HFFc6 (cell line): ENCODE results near the gene LMNA. TPM values are rescaled to one million over a fixed set of nuclear protein-coding genes. Genes with fewer than 3 reads are reported as not detected.

Experiments used
- DNase-seq: peaks from one replicate; pipeline ENCODE4 v3.0.0-alpha.2; 2018
- H3K27ac Mint-ChIP-seq: 2 replicates; pipeline ENCODE4 v1.8.0; 2020; ENCODE audit warnings: mild to moderate bottlenecking, mixed read lengths
- H3K27me3 Mint-ChIP-seq: 2 replicates; pipeline ENCODE4 v1.8.0; 2021; ENCODE audit warnings: mild to moderate bottlenecking, moderate library complexity, mixed read lengths; ENCODE audit not compliant: insufficient read depth
- H3K36me3 Mint-ChIP-seq: 2 replicates; pipeline ENCODE4 v1.8.0; 2021; ENCODE audit warnings: low read depth, mixed read lengths
- H3K4me1 Mint-ChIP-seq: 2 replicates; pipeline ENCODE4 v1.8.0; 2020; ENCODE audit warnings: low read depth, mixed read lengths
- H3K4me3 Mint-ChIP-seq: 2 replicates; pipeline ENCODE4 v1.8.0; 2020; ENCODE audit warnings: mild to moderate bottlenecking, moderate library complexity, mixed read lengths
- H3K9me3 Mint-ChIP-seq: 2 replicates; pipeline ENCODE4 v1.8.0; 2020; ENCODE audit warnings: mild to moderate bottlenecking, mixed read lengths
- CTCF ChIP-seq: fragments of 200-600 bp; sonication (generic); IDR thresholded peaks from 2 replicates; pipeline ENCODE4 v1.5.0; 2021; ENCODE audit warnings: antibody characterized with exemption, mild to moderate bottlenecking
- total RNA-seq, 6 experiments: library from RNA; stranded (reverse); fragmentation: NEBNext Ultra II Directional; extraction: Animal tissue kit (Norgen Biotek cat#: 25700); gene quantifications; 2 replicates in 1 of 6; 3 replicates in 5 of 6; pipeline ENCODE4 v1.2.3, GENCODE V29; 2021

Gene LMNA
- total RNA-seq, 6 experiments from 2014 or later = 1,238 to 1,664 (median 1,535) TPM

DNA sequence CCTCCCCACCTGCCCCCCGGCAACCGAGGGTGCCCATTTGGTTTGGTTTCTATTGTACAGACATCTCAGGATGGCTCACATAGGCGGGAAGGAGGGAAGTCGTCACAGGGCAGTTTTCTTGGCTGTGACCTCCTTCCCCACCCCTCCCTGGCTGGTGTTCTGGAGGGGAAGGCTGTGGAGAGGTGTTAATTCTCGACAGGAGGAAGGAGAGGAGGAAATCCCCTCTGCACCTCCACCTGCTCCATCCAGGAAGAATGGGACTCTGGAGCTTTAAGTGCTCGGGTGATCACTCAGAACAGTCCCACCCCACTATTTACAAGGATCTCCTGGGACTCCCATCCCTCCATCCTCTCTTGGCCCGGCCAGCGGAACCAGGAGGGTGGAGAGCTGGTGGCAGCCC, 39.9 kb upstream of the LMNA start:
- H3K9me3 Mint-ChIP-seq = no peaks in the 10 kb centered on the region
- peaks cover 3% of the 10 kb centered on the region for H3K27me3 Mint-ChIP-seq
- no peaks in the 10 kb centered on the region for H3K36me3 Mint-ChIP-seq
- no peak for TF ChIP-seq CTCF
- no peak overlapping the region for H3K4me3 Mint-ChIP-seq
- H3K4me1 Mint-ChIP-seq = peaks cover 7% of the 10 kb centered on the region; the same call in 1 of the 2 replicates
- no peak overlapping the region for H3K27ac Mint-ChIP-seq
- no peak for DNase-seq

GRCh38 chr1:156075162-156075561, 39.3 kb upstream of the LMNA start:
- no peaks in the 10 kb centered on the region for H3K36me3 Mint-ChIP-seq
- no peak; the same call in 1 of the 2 replicates for TF ChIP-seq CTCF
- no peak overlapping the region for H3K27ac Mint-ChIP-seq
- DNase-seq = no peak
- H3K4me3 Mint-ChIP-seq = no peak overlapping the region
- H3K27me3 Mint-ChIP-seq = peaks cover 2% of the 10 kb centered on the region
- peaks cover 7% of the 10 kb centered on the region; the same call in 1 of the 2 replicates for H3K4me1 Mint-ChIP-seq
- H3K9me3 Mint-ChIP-seq = no peaks in the 10 kb centered on the region

- Mint-ChIP-seq H3K27me3 (peaks cover 1% of the 10 kb centered on the region), H3K4me1 (peaks cover 7% of the 10 kb centered on the region; the same call in 1 of the 2 replicates), H3K36me3 (no peaks in the 10 kb centered on the region), H3K4me3 (no peak overlapping the region), H3K9me3 (no peaks in the 10 kb centered on the region), H3K27ac (no peak overlapping the region)
- no peak for TF ChIP-seq CTCF
- no peak for DNase-seq
Observed at GRCh38 chr1:156075775-156076204, 38.7 kb upstream of the LMNA start.

DNA sequence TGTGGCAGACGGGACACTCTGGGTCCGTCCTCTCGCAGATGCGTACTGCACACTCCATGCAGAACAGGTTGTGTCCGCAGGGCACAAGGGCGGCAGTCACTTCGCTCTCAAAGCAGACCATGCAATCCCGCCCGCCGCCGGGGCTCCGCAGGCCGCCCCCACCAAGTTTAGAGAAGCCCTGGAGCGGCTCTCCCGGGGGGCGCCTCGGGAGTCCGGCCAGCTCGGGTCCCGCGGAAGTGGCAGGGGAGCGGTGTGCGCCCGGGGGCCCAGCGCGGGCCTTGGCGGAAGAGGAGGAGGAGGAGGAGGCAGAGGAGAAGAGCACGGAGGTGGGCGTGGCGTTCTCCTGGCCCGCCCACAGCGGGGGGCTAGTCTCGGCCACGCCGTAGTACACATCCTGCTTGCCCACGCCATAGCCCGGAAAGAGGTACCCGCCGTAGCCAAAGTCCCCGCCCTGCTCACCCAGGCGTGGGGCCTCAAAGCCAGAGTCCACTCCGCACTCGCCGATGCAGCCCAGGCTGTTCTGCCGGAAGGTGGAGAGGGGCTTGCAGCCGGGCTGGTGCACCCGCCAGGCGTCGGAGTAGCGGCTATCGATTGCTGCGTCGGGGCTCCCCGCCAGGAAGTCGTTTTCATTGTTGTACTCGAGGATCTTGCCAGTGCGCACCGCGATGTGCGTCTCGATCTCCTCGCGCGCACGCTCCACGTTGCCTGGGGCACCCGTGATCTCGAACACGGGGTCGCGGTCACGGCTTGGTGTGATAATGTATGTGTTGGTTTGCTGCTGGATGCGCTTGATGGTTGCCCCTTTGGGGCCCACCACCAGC, 37.7 kb upstream of the LMNA start:
- H3K4me3 Mint-ChIP-seq = no peak overlapping the region
- peaks cover 13% of the 10 kb centered on the region; the same call in 1 of the 2 replicates for H3K4me1 Mint-ChIP-seq
- no peaks in the 10 kb centered on the region for H3K36me3 Mint-ChIP-seq
- H3K9me3 Mint-ChIP-seq = no peaks in the 10 kb centered on the region
- no peak for TF ChIP-seq CTCF
- no peak for DNase-seq
- H3K27ac Mint-ChIP-seq = no peak overlapping the region
- peaks cover 1% of the 10 kb centered on the region; the same call in 1 of the 2 replicates for H3K27me3 Mint-ChIP-seq

DNA sequence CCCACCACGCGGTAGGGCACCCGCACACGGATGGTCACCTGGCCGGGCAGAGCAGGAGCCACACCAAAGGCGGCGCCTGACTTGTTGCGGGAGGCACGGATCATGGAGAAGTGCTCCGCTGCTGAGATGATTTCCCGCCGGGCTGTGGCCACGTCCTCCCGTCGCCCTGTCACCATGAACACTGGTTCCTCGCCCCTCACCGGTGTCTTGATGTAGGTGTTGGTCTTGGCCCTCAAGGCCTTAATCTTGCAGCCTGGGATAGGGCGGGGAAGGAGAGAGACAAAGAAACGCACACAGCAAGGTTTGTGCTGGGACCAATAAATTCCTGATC, 37.1 kb upstream of the LMNA start:
- no peak for DNase-seq
- Mint-ChIP-seq H3K27me3 (peaks cover 1% of the 10 kb centered on the region; the same call in 1 of the 2 replicates), H3K4me3 (no peak overlapping the region), H3K27ac (no peak overlapping the region), H3K4me1 (peaks cover 13% of the 10 kb centered on the region; the same call in 1 of the 2 replicates), H3K9me3 (no peaks in the 10 kb centered on the region), H3K36me3 (no peaks in the 10 kb centered on the region)
- TF ChIP-seq CTCF = no peak
